ENCODE results near the gene DYNLT4.
"Not testable (repeated sequence)": the region's sequence is repeated elsewhere in the genome, so short reads cannot be mapped to it uniquely, and the experiment has no call there.

DYNLT4 gene

GRCh38 chr1:44811234-44811633 is 4.1 kb upstream of the DYNLT4 start:
- DNase-seq (ENCODE audit: insufficient read length, low spot score) = no peak
- FAIRE-seq = no peak

DNA sequence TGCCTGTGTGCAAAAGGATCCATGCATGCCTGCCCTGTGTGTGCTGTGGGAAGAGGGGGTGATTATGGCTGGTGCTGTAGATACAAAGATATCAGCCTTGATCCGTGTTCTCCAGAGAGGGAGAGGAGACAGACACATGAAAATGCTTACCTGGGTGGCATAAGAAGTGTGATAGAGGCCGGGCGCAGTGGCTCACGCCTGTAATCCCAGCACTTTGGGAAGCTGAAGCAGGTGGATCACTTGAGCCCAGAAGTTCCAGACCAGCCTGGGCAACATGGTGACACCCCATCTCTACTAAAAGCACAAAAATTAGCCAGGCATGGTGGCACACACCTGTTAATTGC is 3.6 kb upstream of the DYNLT4 start:
- DNase-seq (ENCODE audit: insufficient read length, low spot score); FAIRE-seq: not testable (repeated sequence)

DNA sequence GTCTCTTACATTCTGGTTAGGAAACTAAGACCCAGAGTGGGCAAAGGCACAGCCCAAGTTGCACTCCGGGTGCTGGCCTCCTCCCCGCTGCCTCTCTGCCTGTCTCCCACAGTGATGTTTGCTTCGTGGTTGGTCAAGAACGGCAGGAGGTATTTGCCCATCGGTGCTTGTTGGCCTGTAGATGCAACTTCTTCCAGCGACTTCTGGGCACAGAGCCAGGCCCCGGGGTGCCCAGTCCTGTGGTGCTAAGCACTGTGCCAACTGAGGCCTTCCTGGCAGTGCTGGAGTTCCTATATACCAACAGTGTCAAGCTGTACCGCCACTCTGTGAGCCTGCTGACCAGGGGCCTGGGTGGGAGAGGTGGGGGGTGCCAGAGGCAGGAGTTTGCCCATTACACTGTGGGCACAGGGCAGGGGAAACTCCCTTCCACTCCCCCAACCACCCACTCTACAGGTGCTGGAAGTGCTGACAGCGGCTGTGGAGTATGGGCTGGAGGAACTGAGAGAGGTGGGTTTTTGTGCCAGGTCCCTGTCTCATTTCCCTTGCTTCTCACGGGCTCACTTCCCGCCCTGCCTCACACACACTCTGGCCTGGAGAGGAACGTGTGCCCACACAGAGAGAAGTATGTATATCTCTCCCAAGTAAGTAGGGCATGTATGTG is 3.1 kb upstream of the DYNLT4 start:
- DNase-seq (ENCODE audit: insufficient read length, low spot score) = no peak
- FAIRE-seq = no peak

GRCh38 chr1:44808938-44809917 is 2.1 kb upstream of the DYNLT4 start:
- no peak for FAIRE-seq

DNA sequence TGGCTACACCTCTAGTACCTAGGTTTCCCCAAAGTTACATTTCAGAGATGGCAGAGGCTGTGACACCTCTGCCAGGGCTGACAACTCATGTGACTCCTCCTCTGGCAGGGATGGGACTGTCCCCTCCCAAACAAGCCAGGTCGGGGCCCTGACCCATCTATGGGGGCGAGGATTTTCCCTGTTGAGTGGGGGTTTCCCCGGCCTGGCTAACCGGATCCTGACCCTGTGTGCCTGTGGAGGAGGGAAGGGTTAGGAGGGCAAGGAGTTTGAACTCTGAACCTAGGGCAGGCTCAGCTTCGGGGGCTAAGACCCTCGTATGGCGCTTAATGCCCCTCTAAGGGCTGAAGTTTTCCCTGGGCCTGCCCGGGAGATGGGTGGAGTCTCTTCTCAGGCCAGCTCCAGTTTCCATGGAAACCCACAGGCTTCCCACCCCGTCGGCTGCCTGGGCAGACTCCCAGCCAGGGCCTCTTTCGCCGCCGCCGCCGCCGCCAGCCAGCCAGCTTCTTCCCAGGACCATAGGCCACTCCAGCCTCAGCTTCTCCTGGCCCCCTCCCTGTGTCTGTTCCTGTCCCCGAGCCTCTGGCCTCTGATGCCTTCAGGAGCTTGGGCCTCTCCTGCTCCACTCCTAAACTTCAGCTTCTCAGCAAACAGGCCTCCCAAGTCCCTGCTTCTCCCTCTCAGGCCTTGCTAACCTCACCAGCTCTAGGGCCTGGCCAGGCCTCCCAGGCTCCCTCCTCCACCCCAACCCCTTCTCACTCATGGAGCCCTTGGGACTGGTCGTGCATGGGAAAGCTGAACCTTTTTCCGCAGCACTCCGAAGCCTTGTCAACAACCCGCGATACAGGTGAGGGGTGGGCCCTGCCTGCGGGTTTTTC is 1.1 kb upstream of the DYNLT4 start, which contains the start of gene BTBD19:
BTBD19 (plus strand) TSS at position 461 of the 875 bp plus-strand sequence; CDS start at position 759, 298 bp downstream.
- DNase-seq (ENCODE audit: insufficient read length, low spot score) (peak; percentile 72), FAIRE-seq (no peak)

More at GRCh38 chr1:44808938-44809917, 2.1 kb upstream of the DYNLT4 start:
- no peak for DNase-seq (ENCODE audit: insufficient read length, low spot score)

GRCh38 chr1:44807364-44808062 is 362 bp upstream of the DYNLT4 start:
- DNase-seq (ENCODE audit: insufficient read length, low spot score) (peak; percentile 83), FAIRE-seq (peak; percentile 92)

DNA sequence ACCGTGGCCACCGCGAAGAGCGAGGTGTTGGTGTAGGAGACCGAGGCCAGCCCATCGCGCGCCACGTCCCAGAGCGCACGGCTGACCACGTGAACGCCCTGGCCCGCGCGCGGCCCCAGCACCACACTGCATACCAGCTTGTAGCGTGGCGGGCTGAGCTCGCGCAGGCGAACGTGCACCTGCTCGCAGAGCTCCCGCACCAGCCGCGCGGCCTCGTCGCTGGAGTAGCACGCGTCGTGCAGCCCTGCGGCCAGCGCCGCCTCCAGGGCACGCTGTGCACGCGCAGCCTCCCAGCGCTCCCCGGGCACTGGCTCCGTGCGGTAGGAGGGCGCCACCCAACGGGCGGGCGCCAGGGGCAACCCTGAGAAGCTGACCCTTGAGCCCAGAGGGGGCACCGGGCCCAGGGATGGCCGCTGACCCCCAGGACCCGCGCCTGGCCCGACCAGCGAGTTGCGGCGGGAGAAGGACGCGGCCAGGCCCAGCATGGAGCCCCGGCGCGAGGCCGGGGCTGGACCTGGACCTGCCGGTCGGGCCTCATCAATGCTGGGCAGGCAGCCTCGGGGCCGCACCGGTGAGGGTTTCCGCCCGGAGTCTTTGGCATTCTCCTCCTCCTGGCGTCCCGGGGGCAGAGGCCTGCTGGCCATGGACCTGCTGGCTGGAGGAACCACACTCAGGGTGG is 987 bp downstream of the DYNLT4 start:
- no peak for DNase-seq (ENCODE audit: insufficient read length, low spot score)
- FAIRE-seq = no peak

GRCh38 chr1:44805311-44806024 is 1.7 kb downstream of the DYNLT4 start:
- FAIRE-seq = no peak
- no peak for DNase-seq (ENCODE audit: insufficient read length, low spot score)

- no peak for FAIRE-seq
These were observed 3.6 kb downstream of the DYNLT4 start for GRCh38 chr1:44803312-44804095.

DNA sequence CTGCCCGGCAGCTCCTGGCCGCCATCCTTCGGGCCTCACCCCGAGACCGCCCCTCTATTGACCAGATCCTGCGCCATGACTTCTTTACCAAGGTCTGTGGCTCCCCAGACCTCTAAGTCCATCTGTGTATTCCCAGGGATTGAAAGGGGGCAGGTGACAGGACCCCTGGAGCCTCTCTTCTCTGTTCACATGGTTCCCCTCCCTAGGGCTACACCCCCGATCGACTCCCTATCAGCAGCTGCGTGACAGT is 4.2 kb downstream of the DYNLT4 start:
- FAIRE-seq (no peak), DNase-seq (ENCODE audit: insufficient read length, low spot score) (no peak)

More at GRCh38 chr1:44803312-44804095, 3.6 kb downstream of the DYNLT4 start:
- no peak for DNase-seq (ENCODE audit: insufficient read length, low spot score)

GRCh38 chr1:44802306-44803061 is 4.7 kb downstream of the DYNLT4 start:
- DNase-seq (ENCODE audit: insufficient read length, low spot score) (no peak), FAIRE-seq (no peak)

GRCh38 chr1:44801491-44802305 is 5.5 kb downstream of the DYNLT4 start:
- no peak for DNase-seq (ENCODE audit: insufficient read length, low spot score)
- no peak for FAIRE-seq

DNA sequence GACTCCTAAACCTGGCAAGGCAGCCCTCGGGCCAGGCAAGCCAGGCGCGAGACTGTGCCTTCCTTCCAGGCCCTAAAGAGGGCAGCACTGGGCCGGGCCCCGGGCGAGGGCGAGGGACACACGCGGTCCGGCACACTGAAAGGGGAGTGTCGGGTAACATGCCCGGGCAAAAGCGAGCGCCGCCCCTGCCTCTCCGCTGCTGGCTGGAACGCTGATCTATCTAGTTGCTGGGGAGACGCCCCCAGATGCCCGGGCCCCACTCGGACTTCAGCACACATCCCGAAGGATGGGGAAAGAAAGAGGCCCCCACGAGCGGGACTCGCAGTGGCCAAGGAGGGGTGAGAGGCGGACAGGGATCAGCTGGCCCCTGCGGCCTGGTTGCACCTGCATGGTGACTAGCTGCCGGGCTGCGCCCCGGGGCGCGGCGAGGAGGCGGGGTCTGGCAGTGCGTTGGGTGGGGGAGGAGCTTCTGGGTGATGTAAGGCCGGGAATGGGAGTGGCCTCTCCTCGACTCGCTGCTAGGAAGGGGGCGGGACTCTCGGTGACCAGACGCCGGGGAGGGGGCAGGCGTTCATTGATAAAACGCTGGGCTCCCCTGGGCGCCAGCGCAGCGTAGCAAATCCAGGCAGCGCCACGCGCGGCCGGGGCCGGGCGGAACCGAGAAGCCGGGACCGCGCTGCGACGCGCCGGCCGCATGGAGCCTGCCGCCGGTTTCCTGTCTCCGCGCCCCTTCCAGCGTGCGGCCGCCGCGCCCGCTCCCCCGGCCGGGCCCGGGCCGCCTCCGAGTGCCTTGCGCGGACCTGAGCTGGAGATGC is 7.2 kb downstream of the DYNLT4 start, which contains the start of gene PLK3:
PLK3 (plus strand) TSS at position 608 of the 815 bp plus-strand sequence; CDS start at position 695, 87 bp downstream.
- FAIRE-seq = peak; percentile 95

GRCh38 chr1:44798481-44799365 is 8.4 kb downstream of the DYNLT4 start:
- no peak for DNase-seq (ENCODE audit: insufficient read length, low spot score)
- FAIRE-seq = no peak

More for the DNA sequence above, 7.2 kb downstream of the DYNLT4 start, which contains the start of gene PLK3:
- peak; percentile 82 for DNase-seq (ENCODE audit: insufficient read length, low spot score)

DNA sequence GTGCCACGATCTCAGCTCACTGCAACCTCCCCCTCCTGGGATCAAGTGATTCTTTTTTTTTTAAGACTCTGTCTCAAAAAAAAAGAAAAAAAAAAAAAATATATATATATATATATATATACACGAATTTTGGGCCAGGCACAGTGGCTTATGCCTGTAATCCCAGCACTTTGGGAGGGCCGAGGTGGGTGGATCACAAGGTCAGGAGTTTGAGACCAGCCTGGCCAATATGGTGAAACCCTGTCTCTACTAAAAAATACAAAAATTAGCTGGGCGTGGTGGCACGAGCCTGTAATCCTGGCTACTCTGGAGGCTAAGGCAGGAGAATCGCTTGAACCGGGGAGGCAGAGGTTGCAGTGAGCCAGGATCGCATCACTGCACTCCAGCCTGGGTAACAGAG is 9.3 kb downstream of the DYNLT4 start:
- FAIRE-seq; DNase-seq (ENCODE audit: insufficient read length, low spot score): not testable (repeated sequence)

Measured in HTR-8/SVneo (cell line).